GM12878 (cell line): ENCODE results near the gene NIN. TPM values are rescaled to one million over a fixed set of nuclear protein-coding genes. Genes with fewer than 3 reads are reported as not detected.

Experiments used
- SIX5 ChIP-seq: IDR thresholded peaks from 2 replicates; pipeline ENCODE4 v1.6.1; 2011; ENCODE audit warnings: mild to moderate bottlenecking, low read depth, low read length, moderate library complexity; ENCODE audit not compliant: severe bottlenecking
- polyA plus RNA-seq, 11 experiments: library from polyadenylated mRNA; depleted of rRNA in 4 of 11; unstranded in 6 of 11; stranded (reverse) in 5 of 11; fragments of >200 nt; fragmentation: Nextera tagmentation in 4 of 11; fragmentation: Illumina TruSeq in 1 of 11; extraction: Ambion mirVana in 4 of 11; extraction: Trizol in 1 of 11; gene quantifications; 1 replicate in 1 of 11; 2 replicates in 10 of 11; pipeline versions ENCODE4 v1.2.1 to v1.2.3, GENCODE V29; 2011 to 2016; ENCODE audit warnings: inconsistent platforms in 2 of 11, missing spikeins in 2 of 11, low read depth in 1 of 11
- small RNA-seq: library from RNA; depleted of rRNA; stranded (forward); fragments of <200 nt; gene quantifications from one replicate; pipeline ENCODE3, GENCODE V24; 2014
- total RNA-seq, 4 experiments: library from RNA; depleted of rRNA in 3 of 4; stranded (reverse); fragments of >200 nt in 3 of 4; fragmentation: Illumina TruSeq in 1 of 4; extraction: Trizol in 1 of 4; gene quantifications; 2 replicates each; pipeline versions ENCODE4 v1.2.1 to v1.2.3, GENCODE V29; 2013 to 2021
- TF ChIP-seq, protein P1 (sequence below): IDR thresholded peaks from 2 replicates; pipeline ENCODE4 v1.6.1; 2012; ENCODE audit warnings: mild to moderate bottlenecking, low read depth, low read length
- TF ChIP-seq, protein P2 (sequence below): IDR thresholded peaks from 2 replicates; pipeline ENCODE4 v1.6.1; 2012; ENCODE audit warnings: improper control_type of control experiment, low read depth, low read length; ENCODE audit not compliant: insufficient replicate concordance

The NIN gene
- total and polyA plus RNA-seq, 10 of the 15 experiments (the other 5 are each of a cell fraction or from before 2014, with no cell fraction given): 16.2 to 135 (median 70.3) TPM

DNA sequence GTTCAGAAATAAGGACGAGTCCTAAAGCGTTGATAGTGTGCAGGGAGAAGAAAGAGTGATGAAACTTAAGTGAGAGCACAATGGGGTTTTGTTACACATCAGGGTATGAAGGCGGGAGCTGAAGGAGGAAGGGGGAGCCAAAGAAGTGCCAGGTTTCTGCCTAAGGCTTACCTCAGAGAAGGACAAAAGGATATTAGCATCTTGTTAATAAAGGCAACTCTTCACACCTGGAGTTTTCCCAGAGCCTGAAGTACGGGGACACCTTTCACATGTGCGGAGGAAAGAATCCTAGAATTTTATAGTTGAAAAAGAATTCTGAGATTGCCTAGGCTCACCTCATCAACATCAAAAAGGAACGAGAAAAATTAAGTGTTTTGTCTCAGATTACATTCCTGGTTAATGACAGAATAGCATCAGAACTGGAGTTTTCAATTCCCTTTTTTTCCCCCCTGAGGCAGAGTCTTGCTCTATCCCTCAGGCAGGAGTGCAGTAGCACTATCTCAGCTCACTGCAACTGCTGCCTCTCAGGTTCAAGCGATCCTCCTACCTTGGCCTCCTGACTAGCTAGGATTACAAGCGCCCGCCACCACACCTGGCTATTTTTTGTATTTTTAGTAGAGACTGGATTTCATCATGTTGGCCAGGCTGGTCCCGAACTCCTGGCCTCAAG lies 160.6 kb downstream of the NIN start (continued):
- TF ChIP-seq, protein P1, sequence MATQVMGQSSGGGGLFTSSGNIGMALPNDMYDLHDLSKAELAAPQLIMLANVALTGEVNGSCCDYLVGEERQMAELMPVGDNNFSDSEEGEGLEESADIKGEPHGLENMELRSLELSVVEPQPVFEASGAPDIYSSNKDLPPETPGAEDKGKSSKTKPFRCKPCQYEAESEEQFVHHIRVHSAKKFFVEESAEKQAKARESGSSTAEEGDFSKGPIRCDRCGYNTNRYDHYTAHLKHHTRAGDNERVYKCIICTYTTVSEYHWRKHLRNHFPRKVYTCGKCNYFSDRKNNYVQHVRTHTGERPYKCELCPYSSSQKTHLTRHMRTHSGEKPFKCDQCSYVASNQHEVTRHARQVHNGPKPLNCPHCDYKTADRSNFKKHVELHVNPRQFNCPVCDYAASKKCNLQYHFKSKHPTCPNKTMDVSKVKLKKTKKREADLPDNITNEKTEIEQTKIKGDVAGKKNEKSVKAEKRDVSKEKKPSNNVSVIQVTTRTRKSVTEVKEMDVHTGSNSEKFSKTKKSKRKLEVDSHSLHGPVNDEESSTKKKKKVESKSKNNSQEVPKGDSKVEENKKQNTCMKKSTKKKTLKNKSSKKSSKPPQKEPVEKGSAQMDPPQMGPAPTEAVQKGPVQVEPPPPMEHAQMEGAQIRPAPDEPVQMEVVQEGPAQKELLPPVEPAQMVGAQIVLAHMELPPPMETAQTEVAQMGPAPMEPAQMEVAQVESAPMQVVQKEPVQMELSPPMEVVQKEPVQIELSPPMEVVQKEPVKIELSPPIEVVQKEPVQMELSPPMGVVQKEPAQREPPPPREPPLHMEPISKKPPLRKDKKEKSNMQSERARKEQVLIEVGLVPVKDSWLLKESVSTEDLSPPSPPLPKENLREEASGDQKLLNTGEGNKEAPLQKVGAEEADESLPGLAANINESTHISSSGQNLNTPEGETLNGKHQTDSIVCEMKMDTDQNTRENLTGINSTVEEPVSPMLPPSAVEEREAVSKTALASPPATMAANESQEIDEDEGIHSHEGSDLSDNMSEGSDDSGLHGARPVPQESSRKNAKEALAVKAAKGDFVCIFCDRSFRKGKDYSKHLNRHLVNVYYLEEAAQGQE: no peak
- TF ChIP-seq SIX5: no peak
- TF ChIP-seq, protein P2, sequence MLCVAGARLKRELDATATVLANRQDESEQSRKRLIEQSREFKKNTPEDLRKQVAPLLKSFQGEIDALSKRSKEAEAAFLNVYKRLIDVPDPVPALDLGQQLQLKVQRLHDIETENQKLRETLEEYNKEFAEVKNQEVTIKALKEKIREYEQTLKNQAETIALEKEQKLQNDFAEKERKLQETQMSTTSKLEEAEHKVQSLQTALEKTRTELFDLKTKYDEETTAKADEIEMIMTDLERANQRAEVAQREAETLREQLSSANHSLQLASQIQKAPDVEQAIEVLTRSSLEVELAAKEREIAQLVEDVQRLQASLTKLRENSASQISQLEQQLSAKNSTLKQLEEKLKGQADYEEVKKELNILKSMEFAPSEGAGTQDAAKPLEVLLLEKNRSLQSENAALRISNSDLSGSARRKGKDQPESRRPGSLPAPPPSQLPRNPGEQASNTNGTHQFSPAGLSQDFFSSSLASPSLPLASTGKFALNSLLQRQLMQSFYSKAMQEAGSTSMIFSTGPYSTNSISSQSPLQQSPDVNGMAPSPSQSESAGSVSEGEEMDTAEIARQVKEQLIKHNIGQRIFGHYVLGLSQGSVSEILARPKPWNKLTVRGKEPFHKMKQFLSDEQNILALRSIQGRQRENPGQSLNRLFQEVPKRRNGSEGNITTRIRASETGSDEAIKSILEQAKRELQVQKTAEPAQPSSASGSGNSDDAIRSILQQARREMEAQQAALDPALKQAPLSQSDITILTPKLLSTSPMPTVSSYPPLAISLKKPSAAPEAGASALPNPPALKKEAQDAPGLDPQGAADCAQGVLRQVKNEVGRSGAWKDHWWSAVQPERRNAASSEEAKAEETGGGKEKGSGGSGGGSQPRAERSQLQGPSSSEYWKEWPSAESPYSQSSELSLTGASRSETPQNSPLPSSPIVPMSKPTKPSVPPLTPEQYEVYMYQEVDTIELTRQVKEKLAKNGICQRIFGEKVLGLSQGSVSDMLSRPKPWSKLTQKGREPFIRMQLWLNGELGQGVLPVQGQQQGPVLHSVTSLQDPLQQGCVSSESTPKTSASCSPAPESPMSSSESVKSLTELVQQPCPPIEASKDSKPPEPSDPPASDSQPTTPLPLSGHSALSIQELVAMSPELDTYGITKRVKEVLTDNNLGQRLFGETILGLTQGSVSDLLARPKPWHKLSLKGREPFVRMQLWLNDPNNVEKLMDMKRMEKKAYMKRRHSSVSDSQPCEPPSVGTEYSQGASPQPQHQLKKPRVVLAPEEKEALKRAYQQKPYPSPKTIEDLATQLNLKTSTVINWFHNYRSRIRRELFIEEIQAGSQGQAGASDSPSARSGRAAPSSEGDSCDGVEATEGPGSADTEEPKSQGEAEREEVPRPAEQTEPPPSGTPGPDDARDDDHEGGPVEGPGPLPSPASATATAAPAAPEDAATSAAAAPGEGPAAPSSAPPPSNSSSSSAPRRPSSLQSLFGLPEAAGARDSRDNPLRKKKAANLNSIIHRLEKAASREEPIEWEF: no peak
- TF ChIP-seq, all 136 proteins: peak for 0

Small RNA genes within 50 kb of the gene (small RNA-seq; reads per million reads assigned to genes)
- gene RF00593: not detected

Other genes starting within 250 kb of the NIN start
- 16.9 and 19.9 TPM in 2 replicates for gene SAV1, start 162.9 kb downstream of the NIN start, total RNA-seq (2014; rRNA removed)
- 20.4 and 21.1 TPM in 2 replicates for gene SAV1, start 162.9 kb downstream of the NIN start, total RNA-seq (2014; rRNA removed; fragmentation: Illumina TruSeq; extraction: Trizol)
- 21.1 and 24.9 TPM in 2 replicates for gene SAV1, start 162.9 kb downstream of the NIN start, total RNA-seq (2021)
- 18.5 and 29.3 TPM in 2 replicates for gene SAV1, start 162.9 kb downstream of the NIN start, polyA plus RNA-seq (2011; rRNA removed)
- gene SAV1, start 162.9 kb downstream of the NIN start, polyA plus RNA-seq (2014; fragmentation: Illumina TruSeq; extraction: Trizol): 22.3 and 33.3 TPM in 2 replicates
- gene SAV1, start 162.9 kb downstream of the NIN start, polyA plus RNA-seq (2014; fragmentation: Nextera tagmentation; extraction: Ambion mirVana): 10 to 100 TPM; 10.1 to 15.1 TPM
- 17.6 and 20.4 TPM in 2 replicates for gene SAV1, start 162.9 kb downstream of the NIN start, polyA plus RNA-seq (2014; rRNA removed)
- 10 to 100 TPM; 25.1 to 29.1 TPM for gene SAV1, start 162.9 kb downstream of the NIN start, polyA plus RNA-seq (2016; fragmentation: Nextera tagmentation; extraction: Ambion mirVana)
- gene ABHD12B, start 40.9 kb upstream of the NIN start, total RNA-seq (2014; rRNA removed): not detected in 2 replicates
- gene ABHD12B, start 40.9 kb upstream of the NIN start, total RNA-seq (2014; rRNA removed; fragmentation: Illumina TruSeq; extraction: Trizol): not detected in 2 replicates
- gene ABHD12B, start 40.9 kb upstream of the NIN start, total RNA-seq (2021): not detected in 2 replicates
- gene ABHD12B, start 40.9 kb upstream of the NIN start, polyA plus RNA-seq (2011; rRNA removed): not detected in 2 replicates
- gene ABHD12B, start 40.9 kb upstream of the NIN start, polyA plus RNA-seq (2014; fragmentation: Illumina TruSeq; extraction: Trizol): not detected in 2 replicates
- not detected for gene ABHD12B, start 40.9 kb upstream of the NIN start, polyA plus RNA-seq (2014; fragmentation: Nextera tagmentation; extraction: Ambion mirVana)
- not detected in 2 replicates for gene ABHD12B, start 40.9 kb upstream of the NIN start, polyA plus RNA-seq (2014; rRNA removed)
- not detected for gene ABHD12B, start 40.9 kb upstream of the NIN start, polyA plus RNA-seq (2016; fragmentation: Nextera tagmentation; extraction: Ambion mirVana)
- 1.3 and 1.4 TPM in 2 replicates for gene PYGL, start 113.3 kb upstream of the NIN start, total RNA-seq (2014; rRNA removed)
- gene PYGL, start 113.3 kb upstream of the NIN start, total RNA-seq (2014; rRNA removed; fragmentation: Illumina TruSeq; extraction: Trizol): 0.55 and 0.76 TPM in 2 replicates
- gene PYGL, start 113.3 kb upstream of the NIN start, total RNA-seq (2021): 1.1 and 1.4 TPM in 2 replicates
- 0.05 and 0.09 TPM in 2 replicates for gene PYGL, start 113.3 kb upstream of the NIN start, polyA plus RNA-seq (2011; rRNA removed)
- 0.66 and 2.0 TPM in 2 replicates for gene PYGL, start 113.3 kb upstream of the NIN start, polyA plus RNA-seq (2014; fragmentation: Illumina TruSeq; extraction: Trizol)
- gene PYGL, start 113.3 kb upstream of the NIN start, polyA plus RNA-seq (2014; fragmentation: Nextera tagmentation; extraction: Ambion mirVana): under 1 TPM; 0.43 to 0.88 TPM
- 0.48 and 0.59 TPM in 2 replicates for gene PYGL, start 113.3 kb upstream of the NIN start, polyA plus RNA-seq (2014; rRNA removed)
- 1 to 10 TPM in 1 of 2 experiments, under 1 TPM in 1; 0.82 to 1.3 TPM for gene PYGL, start 113.3 kb upstream of the NIN start, polyA plus RNA-seq (2016; fragmentation: Nextera tagmentation; extraction: Ambion mirVana)